Bronchial epithelial cell (primary cell): ENCODE measurements around the gene F2RL3. TPM values are rescaled to one million over a fixed set of nuclear protein-coding genes. Genes with fewer than 3 reads are reported as not detected.
A peak's percentile ranks its signal among the peaks of the same experiment; 100 is the strongest.

Source experiments
- DNase-seq: peaks from one replicate; pipeline ENCODE4 v3.0.0-alpha.2; 2010; ENCODE audit warnings: low read depth
- FAIRE-seq: peaks from 2 replicates; lab custom pipeline; 2011; peaks lifted over from hg19 to GRCh38; lab: Jason Lieb, UNC
- H3K27me3 ChIP-seq: 2 replicates; pipeline ENCODE4 v1.5.1; 2011; ENCODE audit warnings: low read length; ENCODE audit not compliant: control insufficient read depth, insufficient read depth
- H3K36me3 ChIP-seq: 2 replicates; pipeline ENCODE4 v1.5.1; 2011; ENCODE audit warnings: low read length; ENCODE audit not compliant: control insufficient read depth, insufficient read depth
- H3K4me3 ChIP-seq: 2 replicates; pipeline ENCODE4 v1.5.1; 2011; ENCODE audit warnings: mild to moderate bottlenecking, low read depth, low read length, control low read depth
- CTCF ChIP-seq: IDR thresholded peaks from 2 replicates; pipeline ENCODE4 v1.5.1; 2011; ENCODE audit warnings: mild to moderate bottlenecking, moderate library complexity, low read length, control low read depth, inconsistent platforms; ENCODE audit not compliant: insufficient read depth, severe bottlenecking
- total RNA-seq: library from RNA; depleted of rRNA; stranded (reverse); fragments of >200 nt; gene quantifications from 2 replicates; pipeline ENCODE4 v1.2.1, GENCODE V29; 2014

Gene F2RL3
- total RNA-seq, 1 donor from 2014 or later = not detected

GRCh38 chr19:16914421-16914820 lies 25.6 kb downstream of the F2RL3 start:
- Histone ChIP-seq H3K4me3 (no peak overlapping the region), H3K27me3 (no peaks in the 10 kb centered on the region), H3K36me3 (no peaks in the 10 kb centered on the region)
- TF ChIP-seq CTCF = no peak
- FAIRE-seq = no peak
- DNase-seq = no peak

GRCh38 chr19:16915135-16915534 lies 26.3 kb downstream of the F2RL3 start:
- DNase-seq (no peak), FAIRE-seq (no peak)
- Histone ChIP-seq H3K36me3 (no peaks in the 10 kb centered on the region), H3K27me3 (no peaks in the 10 kb centered on the region), H3K4me3 (no peak overlapping the region)
- TF ChIP-seq CTCF = no peak

- TF ChIP-seq CTCF = no peak
- DNase-seq (no peak), FAIRE-seq (no peak)
- Histone ChIP-seq H3K27me3 (no peaks in the 10 kb centered on the region), H3K4me3 (no peak overlapping the region), H3K36me3 (no peaks in the 10 kb centered on the region)
Observed at GRCh38 chr19:16915734-16916133, 26.9 kb downstream of the F2RL3 start.

GRCh38 chr19:16917401-16917800 lies 28.6 kb downstream of the F2RL3 start:
- Histone ChIP-seq H3K36me3 (no peaks in the 10 kb centered on the region), H3K4me3 (no peak overlapping the region), H3K27me3 (no peaks in the 10 kb centered on the region)
- no peak for TF ChIP-seq CTCF
- FAIRE-seq = no peak
- no peak for DNase-seq

GRCh38 chr19:16919496-16919895 lies 30.7 kb downstream of the F2RL3 start:
- TF ChIP-seq CTCF = no peak
- no peak overlapping the region for H3K4me3 ChIP-seq
- DNase-seq (no peak), FAIRE-seq (no peak)
- H3K36me3 ChIP-seq = no peaks in the 10 kb centered on the region
- no peaks in the 10 kb centered on the region for H3K27me3 ChIP-seq

GRCh38 chr19:16920816-16921529 lies 32.2 kb downstream of the F2RL3 start:
- H3K4me3 ChIP-seq = no peak overlapping the region
- peak; percentile 81 for FAIRE-seq
- no peaks in the 10 kb centered on the region for H3K36me3 ChIP-seq
- H3K27me3 ChIP-seq = no peaks in the 10 kb centered on the region
- TF ChIP-seq CTCF = no peak
- peak; percentile 91 for DNase-seq
